GM21529 (cell line): Measurements from ENCODE around the gene MAS1L.

Experiments used
- ATAC-seq: cut with Tn5 transposase; IDR thresholded peaks from one replicate; pipeline ENCODE4 v1.9.1; 2021; ENCODE audit not compliant: unreplicated experiment

Gene MAS1L

DNA sequence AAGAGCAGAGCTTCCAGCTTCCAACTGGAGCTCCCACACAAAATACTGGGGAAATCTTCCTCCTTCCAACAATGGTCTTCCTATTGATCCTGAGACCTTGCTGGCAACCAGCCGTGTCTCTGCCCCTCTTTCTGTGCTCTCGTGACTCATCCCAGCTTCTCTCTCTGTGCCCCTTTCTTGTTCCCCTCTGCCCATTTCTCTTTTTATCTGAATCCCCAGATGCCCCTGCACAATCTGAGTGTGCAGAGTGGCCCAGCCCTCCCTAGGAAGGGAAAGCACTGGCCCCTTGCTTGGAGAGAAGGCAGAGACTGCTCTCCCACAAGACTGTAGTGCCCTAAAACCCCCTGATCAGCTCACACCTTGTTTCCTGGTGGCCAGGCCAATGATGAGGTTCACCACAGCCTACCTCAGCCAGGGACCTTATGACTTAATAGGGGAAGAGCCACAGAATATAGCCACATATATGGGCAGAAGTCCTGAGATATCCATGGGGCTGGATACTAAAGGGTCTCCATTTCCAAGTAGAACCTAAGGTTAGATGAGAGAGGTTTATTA is 23.1 kb upstream of the MAS1L start:
- ATAC-seq = no peak

DNA sequence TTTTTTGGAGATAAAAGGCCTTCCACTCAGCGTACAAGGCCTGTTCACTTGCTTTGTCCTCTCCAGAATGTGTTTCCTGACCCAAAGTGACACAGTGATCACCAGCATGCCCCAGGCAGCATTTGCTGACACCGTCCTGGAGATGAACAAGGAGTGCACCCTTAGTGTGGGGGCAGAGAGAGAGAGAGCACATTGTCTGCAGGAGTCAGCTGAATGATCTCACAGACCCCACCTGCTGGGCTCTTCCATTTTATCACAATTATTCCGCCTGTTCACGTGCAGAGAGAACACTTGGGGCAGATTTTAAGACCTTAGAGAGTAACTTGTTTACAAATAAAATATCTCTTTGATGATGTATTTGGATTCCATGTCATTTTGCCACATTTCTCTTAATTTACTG is 22.4 kb upstream of the MAS1L start:
- no peak for ATAC-seq

GRCh38 chr6:29509711-29510110 is 22.0 kb upstream of the MAS1L start:
- ATAC-seq = no peak

- ATAC-seq = peak; percentile 82
Observed at GRCh38 chr6:29509239-29509638, 21.5 kb upstream of the MAS1L start.

GRCh38 chr6:29507319-29507718 is 19.6 kb upstream of the MAS1L start:
- ATAC-seq = no peak

GRCh38 chr6:29506446-29507067 is 18.8 kb upstream of the MAS1L start:
- no peak for ATAC-seq

DNA sequence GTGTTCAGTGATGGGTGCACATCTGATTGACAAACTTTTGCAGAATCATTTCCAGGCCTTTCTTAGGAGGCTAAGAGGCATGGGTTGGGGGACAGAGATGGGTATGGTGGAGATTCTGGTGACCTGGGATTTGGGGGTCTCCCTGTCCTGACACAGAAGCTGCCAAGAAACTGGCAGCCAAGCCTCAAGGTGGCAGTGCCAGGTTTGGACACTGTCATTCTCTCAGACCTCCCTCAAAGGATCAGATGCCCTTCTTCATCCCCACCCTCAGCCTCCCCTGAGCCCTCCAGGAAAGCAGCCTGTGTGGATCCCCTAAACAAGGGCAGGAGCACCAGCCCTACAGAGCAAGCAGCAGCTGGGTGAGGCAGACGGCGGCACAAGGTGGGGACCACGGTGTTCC is 18.1 kb upstream of the MAS1L start:
- ATAC-seq = no peak

- no peak for ATAC-seq
Observed at GRCh38 chr6:29504961-29505360, 17.2 kb upstream of the MAS1L start.

DNA sequence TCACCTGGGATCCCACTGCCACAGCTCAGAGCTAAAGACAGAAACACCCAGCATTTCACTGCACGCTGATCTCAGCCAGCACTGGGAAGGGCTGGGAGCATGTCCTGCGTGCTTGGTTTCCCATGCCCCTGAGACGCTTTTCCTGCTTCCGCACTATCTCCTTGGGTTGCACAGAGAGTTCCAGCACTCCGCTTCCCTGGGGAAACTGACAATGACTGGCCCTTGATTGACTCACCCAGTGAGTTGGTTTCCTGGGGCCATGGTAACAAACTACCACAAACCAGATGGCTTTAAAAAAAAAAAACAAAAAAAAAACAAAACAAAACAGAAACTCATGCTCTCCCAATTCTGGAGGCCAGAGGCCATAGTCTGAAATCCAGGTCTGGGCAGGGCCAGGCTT is 14.8 kb upstream of the MAS1L start:
- ATAC-seq = no peak

- no peak for ATAC-seq
Observed at GRCh38 chr6:29502181-29502580, 14.4 kb upstream of the MAS1L start.

DNA sequence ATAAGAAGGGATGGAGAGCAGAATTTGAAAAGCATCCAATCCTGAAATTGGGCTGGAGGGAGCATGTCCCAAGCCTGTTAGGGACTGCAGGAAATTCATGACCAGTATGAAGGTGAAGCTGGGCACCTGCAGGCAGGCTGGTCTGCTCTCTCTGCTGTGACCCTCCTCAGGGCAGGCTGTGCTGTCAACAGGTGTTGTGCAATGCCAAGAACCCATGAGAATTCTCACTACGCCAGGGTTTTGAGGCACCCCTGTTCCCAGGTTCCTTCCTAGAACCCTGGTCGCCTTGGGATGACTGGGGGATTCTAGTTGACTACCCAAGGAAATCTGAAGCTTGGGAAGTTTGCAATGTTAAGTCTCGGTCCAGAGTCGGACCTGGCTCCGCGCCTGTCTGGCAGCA is 13.3 kb upstream of the MAS1L start:
- no peak for ATAC-seq

- ATAC-seq = no peak
Observed at GRCh38 chr6:29500594-29500993, 12.8 kb upstream of the MAS1L start.

GRCh38 chr6:29499704-29500103 is 11.9 kb upstream of the MAS1L start:
- no peak for ATAC-seq

- no peak for ATAC-seq
Observed at GRCh38 chr6:29496961-29497360, 9.2 kb upstream of the MAS1L start.

- ATAC-seq = no peak
Observed at GRCh38 chr6:29495571-29495970, 7.8 kb upstream of the MAS1L start.

GRCh38 chr6:29494131-29494530 is 6.4 kb upstream of the MAS1L start:
- ATAC-seq = no peak

GRCh38 chr6:29493261-29493660 is 5.5 kb upstream of the MAS1L start:
- no peak for ATAC-seq

- no peak for ATAC-seq
Observed at GRCh38 chr6:29491574-29491973, 3.8 kb upstream of the MAS1L start.

DNA sequence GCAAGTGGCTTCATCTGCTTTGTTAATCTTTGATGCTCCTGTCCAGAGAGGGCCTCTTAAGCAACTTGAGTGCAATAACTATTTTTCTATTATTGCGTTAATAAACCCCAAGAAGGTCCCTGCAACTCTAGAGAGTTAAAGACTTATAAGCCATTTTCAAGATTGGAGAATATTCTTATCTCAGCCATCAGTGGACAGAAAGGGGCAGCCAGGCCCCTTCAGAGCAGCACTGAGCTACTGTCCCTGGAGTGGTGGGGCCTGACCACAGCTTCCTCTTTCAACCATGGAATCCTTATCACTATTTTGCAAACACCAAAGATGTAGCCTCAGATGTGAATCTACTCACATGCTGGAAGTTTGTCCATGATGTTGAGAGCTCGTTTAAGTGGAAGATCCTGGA is 2.8 kb upstream of the MAS1L start:
- no peak for ATAC-seq

- no peak for ATAC-seq
Observed at GRCh38 chr6:29490055-29490454, 2.3 kb upstream of the MAS1L start.

DNA sequence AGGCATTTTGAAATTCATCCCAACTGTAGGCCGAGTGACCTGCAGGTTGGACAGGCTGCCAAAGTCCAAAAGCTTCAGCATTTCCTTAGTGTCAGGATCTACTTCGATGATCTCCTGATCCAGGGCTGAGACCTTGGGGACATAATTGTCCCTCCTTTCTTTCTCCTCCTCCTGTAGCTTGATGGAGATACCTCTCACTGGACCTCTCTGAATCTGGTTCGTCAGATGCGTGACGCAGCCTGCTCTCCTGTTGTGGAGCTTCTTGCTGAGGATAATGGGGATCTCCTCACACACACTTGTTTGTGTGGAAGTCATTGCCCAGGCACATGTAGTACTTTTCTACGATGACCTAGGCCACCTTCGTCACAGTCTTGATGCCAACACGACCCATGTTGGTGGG is 1.5 kb upstream of the MAS1L start:
- no peak for ATAC-seq

GRCh38 chr6:29488874-29489273 is 1.1 kb upstream of the MAS1L start:
- no peak for ATAC-seq

DNA sequence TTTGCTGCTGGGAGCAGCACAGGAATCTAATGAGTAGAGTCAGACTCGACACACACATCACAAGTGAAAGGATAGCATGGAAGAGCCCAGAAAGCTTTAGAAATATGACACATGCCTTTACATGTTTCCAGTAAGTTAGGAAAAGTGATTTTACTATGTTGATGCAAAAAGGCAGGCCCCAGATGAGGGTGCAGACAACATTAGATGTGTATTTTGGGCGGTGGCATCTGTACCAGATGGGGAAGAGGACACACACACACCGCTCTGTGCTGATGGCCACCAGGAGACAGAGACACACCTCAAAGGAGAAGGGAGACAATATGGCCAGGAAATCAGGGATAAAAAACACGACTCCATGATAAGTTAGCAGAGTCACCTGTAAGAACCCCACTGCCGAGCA is 625 bp downstream of the MAS1L start:
- no peak for ATAC-seq
